Muscle layer of duodenum (tissue), 2 donors: ENCODE data around the gene PCDHA1.

ENCODE experiments used
- H3K27ac ChIP-seq: one replicate; pipeline ENCODE4 v1.7.0; 2013; ENCODE audit warnings: mild to moderate bottlenecking, low read length
- H3K27me3 ChIP-seq: one replicate; pipeline ENCODE4 v1.7.0; 2013; ENCODE audit warnings: low read depth, mild to moderate bottlenecking, control low read depth, low read length
- H3K36me3 ChIP-seq, 2 donors: one replicate each; pipeline ENCODE4 v1.7.0; 2013; ENCODE audit warnings: low read length in 2 of 2, control low read depth in 1 of 2, mild to moderate bottlenecking in 1 of 2; ENCODE audit not compliant: insufficient read depth in 2 of 2, control insufficient read depth in 1 of 2
- H3K4me1 ChIP-seq, 2 donors: one replicate each; pipeline ENCODE4 v1.7.0; 2013; ENCODE audit warnings: low read length in 2 of 2, mild to moderate bottlenecking in 2 of 2, control low read depth in 1 of 2, moderate library complexity in 1 of 2; ENCODE audit not compliant: insufficient read depth in 2 of 2, control insufficient read depth in 1 of 2
- H3K4me3 ChIP-seq, 2 donors: one replicate each; pipeline ENCODE4 v1.7.0; 2013; ENCODE audit warnings: low read length in 2 of 2, low read depth in 1 of 2, mild to moderate bottlenecking in 1 of 2
- H3K9me3 ChIP-seq, 2 donors: one replicate each; pipeline ENCODE4 v1.7.0; 2013; ENCODE audit warnings: low read length in 2 of 2, control low read depth in 1 of 2, mild to moderate bottlenecking in 1 of 2; ENCODE audit not compliant: control insufficient read depth in 1 of 2
- donor health status: healthy.

The PCDHA1 gene

DNA sequence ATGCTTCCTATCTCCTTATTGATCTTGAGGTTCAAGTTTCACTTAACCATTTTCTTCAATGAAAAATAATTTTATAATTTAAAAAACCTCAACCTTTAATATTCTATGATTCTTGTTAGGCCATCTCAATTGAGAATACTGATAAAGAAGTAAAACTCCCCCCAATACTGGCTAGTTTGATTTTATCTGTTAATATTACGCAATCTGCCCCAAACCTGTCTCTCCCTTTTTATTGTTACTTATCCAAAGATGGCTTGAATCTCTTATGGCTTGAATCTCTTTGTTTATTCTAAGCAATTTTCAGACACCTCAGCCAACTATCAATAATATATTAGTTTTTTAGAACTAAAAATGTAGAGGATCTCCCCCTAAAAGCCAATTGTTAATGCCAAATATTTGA, 176.2 kb downstream of the PCDHA1 start:
- Histone ChIP-seq H3K27ac (no peak overlapping the region), H3K9me3 (no peaks in the 10 kb centered on the region), H3K27me3 (peaks cover 5% of the 10 kb centered on the region), H3K4me1 (peaks cover 0 to 8% of the 10 kb centered on the region in 2 donors), H3K4me3 (no peak overlapping the region), H3K36me3 (no peaks in the 10 kb centered on the region)

DNA sequence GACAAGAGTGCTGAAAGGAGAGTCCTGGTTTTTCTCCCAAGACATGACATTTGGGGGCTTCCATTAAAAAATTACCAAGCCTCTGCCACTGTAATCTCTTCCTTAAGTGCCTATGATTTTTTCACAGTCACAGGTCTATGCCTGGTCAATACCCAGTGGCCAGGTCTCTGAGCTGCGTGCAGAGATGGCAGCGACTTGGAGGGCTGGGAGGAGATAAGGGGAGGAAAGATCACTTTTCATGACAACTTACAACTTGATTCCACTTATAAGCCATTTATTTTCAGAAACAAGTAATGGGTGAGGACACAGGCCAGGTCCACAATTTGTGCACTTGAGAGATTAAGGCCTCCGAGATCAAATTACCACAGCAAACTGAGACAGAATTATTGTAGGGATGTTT, 178.4 kb downstream of the PCDHA1 start:
- no peaks in the 10 kb centered on the region for H3K9me3 ChIP-seq
- peaks cover 0 to 9% of the 10 kb centered on the region in 2 donors for H3K4me1 ChIP-seq
- no peak overlapping the region for H3K4me3 ChIP-seq
- no peak overlapping the region for H3K27ac ChIP-seq
- H3K36me3 ChIP-seq = no peaks in the 10 kb centered on the region
- peaks cover 5% of the 10 kb centered on the region for H3K27me3 ChIP-seq

DNA sequence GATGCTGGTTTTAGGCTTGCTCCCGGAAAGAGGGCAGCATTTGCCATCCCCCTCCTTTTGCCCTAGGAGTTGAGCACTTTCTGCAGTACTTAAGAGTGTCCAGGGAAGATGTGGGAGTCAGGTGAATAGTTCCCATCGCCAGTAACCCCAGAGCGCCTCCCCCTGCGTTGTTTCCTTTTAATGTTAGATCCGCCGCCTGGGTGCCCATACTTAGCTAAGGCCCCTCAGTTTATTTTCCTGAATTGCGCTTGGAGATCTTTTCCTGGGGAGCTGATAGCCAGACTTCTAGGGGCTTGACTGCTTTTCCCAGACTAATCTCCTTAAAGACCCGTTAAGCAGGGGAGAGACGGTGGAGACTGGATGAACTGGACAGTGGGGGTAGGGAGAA, 180.0 kb downstream of the PCDHA1 start:
- Histone ChIP-seq H3K27me3 (peaks cover 5% of the 10 kb centered on the region), H3K27ac (no peak overlapping the region), H3K4me3 (peak overlapping the region; percentile 69 to 84), H3K4me1 (peaks cover 0 to 9% of the 10 kb centered on the region in 2 donors), H3K36me3 (no peaks in the 10 kb centered on the region), H3K9me3 (no peaks in the 10 kb centered on the region)

- Histone ChIP-seq H3K9me3 (no peaks in the 10 kb centered on the region), H3K4me1 (peaks cover 0 to 9% of the 10 kb centered on the region in 2 donors), H3K36me3 (no peaks in the 10 kb centered on the region), H3K27ac (no peak within 1 kb of the TSS), H3K27me3 (peaks cover 5% of the 10 kb centered on the region), H3K4me3 (peak within 1 kb of the TSS; percentile 69 to 84)
These were observed 180.6 kb downstream of the PCDHA1 start, which contains the start of gene PCDHAC2 for GRCh38 chr5:140966293-140967225. PCDHAC2 (plus strand) TSS chr5:140966476; CDS start chr5:140966767, 291 bp downstream.

- Histone ChIP-seq H3K4me3 (peak overlapping the region in 1 of 2 donors; percentile 84), H3K27me3 (peaks cover 5% of the 10 kb centered on the region), H3K9me3 (no peaks in the 10 kb centered on the region), H3K36me3 (no peaks in the 10 kb centered on the region), H3K4me1 (peaks cover 0 to 9% of the 10 kb centered on the region in 2 donors), H3K27ac (no peak overlapping the region)
These were observed 181.4 kb downstream of the PCDHA1 start for GRCh38 chr5:140967226-140967893.

GRCh38 chr5:140969880-140970279, 183.9 kb downstream of the PCDHA1 start:
- Histone ChIP-seq H3K4me3 (no peak overlapping the region), H3K9me3 (no peaks in the 10 kb centered on the region), H3K36me3 (no peaks in the 10 kb centered on the region), H3K27me3 (peaks cover 5% of the 10 kb centered on the region), H3K27ac (no peak overlapping the region), H3K4me1 (peaks cover 0 to 9% of the 10 kb centered on the region in 2 donors)

DNA sequence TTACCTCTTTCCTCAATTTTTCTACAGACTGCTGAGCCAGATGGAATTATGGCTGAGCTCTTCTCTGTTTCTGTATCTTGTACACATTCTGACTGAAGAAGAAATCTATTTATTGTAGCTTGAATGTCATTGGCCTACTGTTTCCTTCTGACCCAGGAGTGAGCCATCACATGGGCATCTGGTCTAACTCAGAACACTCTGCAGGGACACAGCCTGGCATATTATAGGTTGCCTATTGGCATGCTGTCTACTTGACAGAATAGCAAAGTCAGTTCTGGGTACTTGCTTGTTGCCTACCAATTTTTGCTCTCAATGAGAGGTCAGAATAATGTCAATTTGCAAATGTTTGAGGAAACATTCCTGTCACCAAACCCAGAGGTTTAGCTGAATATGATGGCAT, 187.6 kb downstream of the PCDHA1 start:
- H3K27me3 ChIP-seq = no peaks in the 10 kb centered on the region
- H3K36me3 ChIP-seq = no peaks in the 10 kb centered on the region
- no peaks in the 10 kb centered on the region for H3K4me1 ChIP-seq
- no peak overlapping the region for H3K4me3 ChIP-seq
- no peaks in the 10 kb centered on the region for H3K9me3 ChIP-seq
- no peak overlapping the region for H3K27ac ChIP-seq

GRCh38 chr5:140977003-140977402, 191.1 kb downstream of the PCDHA1 start:
- H3K36me3 ChIP-seq = no peaks in the 10 kb centered on the region
- H3K9me3 ChIP-seq = no peaks in the 10 kb centered on the region
- H3K27me3 ChIP-seq = no peaks in the 10 kb centered on the region
- no peak overlapping the region for H3K4me3 ChIP-seq
- no peaks in the 10 kb centered on the region for H3K4me1 ChIP-seq
- H3K27ac ChIP-seq = no peak overlapping the region

GRCh38 chr5:140978260-140978659, 192.3 kb downstream of the PCDHA1 start:
- Histone ChIP-seq H3K36me3 (no peaks in the 10 kb centered on the region), H3K27me3 (no peaks in the 10 kb centered on the region), H3K4me3 (no peak overlapping the region), H3K4me1 (no peaks in the 10 kb centered on the region), H3K27ac (no peak overlapping the region), H3K9me3 (no peaks in the 10 kb centered on the region)

DNA sequence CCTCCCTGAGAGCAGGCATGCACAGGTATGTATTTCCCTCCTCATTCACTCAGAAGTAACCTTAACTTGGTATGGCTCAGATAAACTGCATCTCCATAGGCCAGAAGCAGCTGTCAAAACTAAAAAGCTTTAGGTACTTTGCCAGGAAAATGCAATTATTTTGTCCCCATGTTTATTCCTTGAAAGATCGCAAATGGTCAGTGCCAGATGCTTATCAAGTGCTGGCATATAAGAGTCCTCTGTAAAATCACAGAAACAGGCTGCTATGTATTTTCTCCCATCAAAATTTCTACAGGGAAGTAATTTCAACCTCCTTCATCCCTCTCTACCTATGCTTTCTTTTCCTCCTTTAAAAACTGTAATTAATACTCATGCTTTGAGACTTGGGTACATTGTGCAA, 193.0 kb downstream of the PCDHA1 start:
- H3K4me3 ChIP-seq = no peak overlapping the region
- H3K27me3 ChIP-seq = no peaks in the 10 kb centered on the region
- no peaks in the 10 kb centered on the region for H3K4me1 ChIP-seq
- no peak overlapping the region for H3K27ac ChIP-seq
- H3K9me3 ChIP-seq = no peaks in the 10 kb centered on the region
- H3K36me3 ChIP-seq = no peaks in the 10 kb centered on the region

- Histone ChIP-seq H3K27me3 (no peaks in the 10 kb centered on the region), H3K4me1 (no peaks in the 10 kb centered on the region), H3K4me3 (no peak overlapping the region), H3K9me3 (no peaks in the 10 kb centered on the region), H3K36me3 (no peaks in the 10 kb centered on the region), H3K27ac (no peak overlapping the region)
These were observed 196.3 kb downstream of the PCDHA1 start for GRCh38 chr5:140982083-140982716.
